ENCODE data around the gene ABCC1.
A peak's percentile ranks its signal among the peaks of the same experiment; 100 is the strongest.

Gene ABCC1

GRCh38 chr16:16037521-16037920 is 88.1 kb downstream of the ABCC1 start:
- no peaks in the 10 kb centered on the region for H3K27me3 ChIP-seq
- no peak for TF ChIP-seq Cebpa-rat (IDR thresholded peaks at IDR 0.05)
- no peaks in the 10 kb centered on the region for H3K9me3 ChIP-seq
- no peak overlapping the region for H3K4me2 ChIP-seq
- no peak overlapping the region for H3K9ac ChIP-seq
- H4K20me1 ChIP-seq: peaks cover 7% of the 10 kb centered on the region
- no peak overlapping the region for H3K4me3 ChIP-seq
- H3K36me3 ChIP-seq: peaks cover 91% of the 10 kb centered on the region
- peaks cover 36% of the 10 kb centered on the region for H3K4me1 ChIP-seq
- H3K27ac ChIP-seq: no peak overlapping the region

DNA sequence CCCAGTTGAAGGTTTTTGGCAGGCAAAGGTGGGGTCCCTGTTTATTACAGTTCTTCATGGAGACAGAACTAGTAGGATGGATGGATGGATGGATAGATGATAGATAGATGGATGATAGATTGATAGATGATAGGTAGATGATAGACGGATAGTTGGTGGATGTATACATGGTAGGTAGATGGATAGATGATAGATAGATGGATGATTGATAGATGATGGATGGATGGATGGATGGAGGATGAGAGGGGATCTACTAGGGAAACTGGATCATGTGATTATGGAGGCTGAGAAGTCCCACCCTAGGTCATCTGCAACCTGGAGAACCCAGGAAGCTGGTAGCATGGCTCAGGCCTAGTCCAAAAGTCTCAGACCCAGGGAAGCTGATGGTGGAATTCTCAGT is 88.6 kb downstream of the ABCC1 start:
- Histone ChIP-seq H3K27me3 (no peaks in the 10 kb centered on the region), H3K9me3 (no peaks in the 10 kb centered on the region), H3K4me3 (no peak overlapping the region), H3K36me3 (peaks cover 96% of the 10 kb centered on the region), H3K9ac (no peak overlapping the region), H4K20me1 (peaks cover 7% of the 10 kb centered on the region), H3K27ac (no peak overlapping the region), H3K4me2 (no peak overlapping the region), H3K4me1 (peaks cover 31% of the 10 kb centered on the region)
- TF ChIP-seq Cebpa-rat (IDR thresholded peaks at IDR 0.05): no peak

DNA sequence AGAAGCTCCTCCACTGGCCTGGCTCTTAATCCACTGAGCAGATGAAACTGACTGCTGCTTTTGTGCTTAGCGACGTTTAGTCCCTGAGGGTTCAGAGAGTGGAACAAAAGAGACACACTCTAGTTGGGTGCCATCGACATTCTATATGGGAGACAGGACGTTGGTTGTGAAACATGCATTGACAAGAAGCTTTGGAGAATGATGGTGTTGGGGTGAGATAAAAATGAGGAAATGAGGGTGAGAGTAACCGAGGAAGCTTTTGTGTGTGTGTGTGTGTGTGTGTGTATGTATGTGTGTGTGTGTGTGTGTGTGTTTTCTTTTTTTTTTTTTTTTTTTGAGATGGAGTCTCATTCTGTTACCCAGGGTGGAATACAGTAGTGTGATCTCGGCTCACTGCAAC is 89.5 kb downstream of the ABCC1 start:
- Histone ChIP-seq H3K36me3 (peaks cover 100% of the 10 kb centered on the region), H3K27ac (no peak overlapping the region)

GRCh38 chr16:16041196-16041892 is 91.9 kb downstream of the ABCC1 start:
- Histone ChIP-seq H3K4me2 (no peak overlapping the region), H3K4me1 (0 out of 2 replicates have a peak, but pooled peaks cover 18% of the 10 kb centered on the region), H3K36me3 (peaks cover 100% of the 10 kb centered on the region), H3K9ac (no peak overlapping the region), H3K9me3 (no peaks in the 10 kb centered on the region), H3K27me3 (no peaks in the 10 kb centered on the region), H4K20me1 (peaks cover 11% of the 10 kb centered on the region), H3K4me3 (no peak overlapping the region), H3K27ac (no peak overlapping the region)
- no peak for TF ChIP-seq Cebpa-rat (IDR thresholded peaks at IDR 0.05)

More for the DNA sequence above, 89.5 kb downstream of the ABCC1 start:
- no peaks in the 10 kb centered on the region for H3K27me3 ChIP-seq
- H3K4me2 ChIP-seq: peak overlapping the region; percentile 7; the same call in 1 of the 2 replicates
- H3K9ac ChIP-seq: no peak overlapping the region
- peaks cover 7% of the 10 kb centered on the region for H4K20me1 ChIP-seq
- H3K9me3 ChIP-seq: no peaks in the 10 kb centered on the region
- no peak overlapping the region for H3K4me3 ChIP-seq
- peaks cover 22% of the 10 kb centered on the region for H3K4me1 ChIP-seq
- TF ChIP-seq Cebpa-rat (IDR thresholded peaks at IDR 0.05): no peak

DNA sequence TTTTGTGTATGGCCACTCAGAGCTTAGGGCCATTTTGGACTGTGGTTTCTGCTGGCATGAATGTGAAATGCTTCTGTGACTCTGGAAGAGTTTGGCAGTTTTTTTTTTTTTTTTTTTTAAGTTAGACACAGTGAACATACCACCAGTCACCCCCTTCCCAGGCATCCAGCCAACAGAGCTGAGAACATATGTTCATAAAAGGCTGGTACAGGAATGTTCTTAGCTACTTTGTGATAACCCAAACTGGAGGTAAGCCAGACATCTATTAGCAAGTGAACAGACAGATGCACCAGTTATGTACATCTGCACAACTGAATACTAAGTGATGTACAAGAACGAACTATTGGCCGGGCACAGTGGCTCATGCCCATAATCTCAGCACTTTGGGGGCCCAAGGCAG is 92.7 kb downstream of the ABCC1 start:
- Histone ChIP-seq H3K4me2 (no peak overlapping the region), H3K9ac (no peak overlapping the region), H4K20me1 (peaks cover 11% of the 10 kb centered on the region), H3K27ac (no peak overlapping the region), H3K36me3 (peaks cover 100% of the 10 kb centered on the region), H3K4me1 (0 out of 2 replicates have a peak, but pooled peaks cover 18% of the 10 kb centered on the region), H3K4me3 (no peak overlapping the region), H3K9me3 (no peaks in the 10 kb centered on the region), H3K27me3 (no peaks in the 10 kb centered on the region)
- TF ChIP-seq Cebpa-rat (IDR thresholded peaks at IDR 0.05): no peak

GRCh38 chr16:16045296-16045695 is 95.9 kb downstream of the ABCC1 start:
- Histone ChIP-seq H3K27ac (no peak overlapping the region), H4K20me1 (peaks cover 11% of the 10 kb centered on the region), H3K4me3 (no peak overlapping the region), H3K36me3 (peaks cover 100% of the 10 kb centered on the region), H3K27me3 (no peaks in the 10 kb centered on the region), H3K9me3 (no peaks in the 10 kb centered on the region), H3K9ac (no peak overlapping the region), H3K4me2 (no peak overlapping the region), H3K4me1 (peaks cover 14% of the 10 kb centered on the region; the same call in 1 of the 2 replicates)
- TF ChIP-seq Cebpa-rat (IDR thresholded peaks at IDR 0.05): no peak

- peaks cover 18% of the 10 kb centered on the region; the same call in 1 of the 2 replicates for H3K4me1 ChIP-seq
- H3K27ac ChIP-seq: no peak overlapping the region
- peaks cover 11% of the 10 kb centered on the region for H4K20me1 ChIP-seq
- H3K9me3 ChIP-seq: no peaks in the 10 kb centered on the region
- no peak overlapping the region for H3K4me2 ChIP-seq
- no peaks in the 10 kb centered on the region for H3K27me3 ChIP-seq
- peaks cover 100% of the 10 kb centered on the region for H3K36me3 ChIP-seq
- H3K9ac ChIP-seq: no peak overlapping the region
- TF ChIP-seq Cebpa-rat (IDR thresholded peaks at IDR 0.05): no peak
- no peak overlapping the region for H3K4me3 ChIP-seq
Observed at GRCh38 chr16:16045879-16046278, 96.5 kb downstream of the ABCC1 start.

DNA sequence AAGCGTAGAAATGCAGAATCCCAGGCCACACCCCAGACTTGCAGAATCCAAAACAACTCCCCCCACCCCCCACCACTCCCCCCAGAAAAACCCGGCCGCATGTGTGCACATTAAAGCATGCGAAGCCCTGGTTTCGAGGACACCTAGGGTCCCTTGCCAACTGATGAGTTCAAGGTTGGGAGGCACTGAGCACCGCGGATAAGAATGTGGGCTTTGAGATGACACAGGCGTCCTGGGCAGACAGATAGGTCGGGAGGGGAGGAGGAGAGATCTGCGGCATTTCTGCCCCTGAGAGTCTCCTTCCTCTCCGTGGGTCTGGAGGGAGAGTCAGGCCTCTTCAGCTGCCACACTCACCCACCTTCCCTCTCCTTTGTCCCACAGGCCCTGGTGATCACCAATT is 98.3 kb downstream of the ABCC1 start:
- Histone ChIP-seq H3K4me2 (no peak overlapping the region), H3K4me1 (peaks cover 18% of the 10 kb centered on the region; the same call in 1 of the 2 replicates), H3K27ac (no peak overlapping the region), H3K9ac (no peak overlapping the region), H3K36me3 (peaks cover 100% of the 10 kb centered on the region), H4K20me1 (0 out of 2 replicates have a peak, but pooled peaks cover 4% of the 10 kb centered on the region), H3K4me3 (no peak overlapping the region), H3K27me3 (no peaks in the 10 kb centered on the region), H3K9me3 (no peaks in the 10 kb centered on the region)
- no peak for TF ChIP-seq Cebpa-rat (IDR thresholded peaks at IDR 0.05)

GRCh38 chr16:16048904-16049582 is 99.6 kb downstream of the ABCC1 start:
- no peak for TF ChIP-seq Cebpa-rat (IDR thresholded peaks at IDR 0.05)

DNA sequence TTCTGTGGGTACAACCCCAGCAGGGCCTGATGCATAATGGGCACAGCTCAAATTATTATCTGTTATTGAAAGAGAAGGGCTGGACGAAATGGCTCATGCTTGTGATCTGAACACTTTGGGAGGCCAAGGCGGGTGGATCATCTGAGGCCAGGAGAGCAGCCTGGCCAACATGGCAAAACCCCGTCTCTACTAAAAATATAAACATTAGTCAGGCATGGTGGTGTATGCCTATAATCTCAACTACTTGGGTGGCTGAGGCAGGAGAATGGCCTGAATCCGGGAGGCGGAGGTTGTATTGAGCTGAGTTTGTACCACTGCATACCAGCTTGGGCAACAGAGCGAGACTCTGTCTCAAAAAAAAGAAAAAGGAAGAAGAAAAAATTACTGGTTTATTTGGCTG is 100.7 kb downstream of the ABCC1 start:
- Histone ChIP-seq H3K4me3 (no peak overlapping the region), H3K9ac (no peak overlapping the region), H3K4me2 (peak overlapping the region; percentile 4; the same call in 1 of the 2 replicates), H3K27ac (no peak overlapping the region), H3K9me3 (no peaks in the 10 kb centered on the region), H3K36me3 (peaks cover 100% of the 10 kb centered on the region), H3K4me1 (peaks cover 22% of the 10 kb centered on the region; the same call in 1 of the 2 replicates), H4K20me1 (0 out of 2 replicates have a peak, but pooled peaks cover 4% of the 10 kb centered on the region), H3K27me3 (no peaks in the 10 kb centered on the region)
- no peak for TF ChIP-seq Cebpa-rat (IDR thresholded peaks at IDR 0.05)

More at GRCh38 chr16:16048904-16049582, 99.6 kb downstream of the ABCC1 start:
- Histone ChIP-seq H3K4me3 (no peak overlapping the region), H3K27me3 (no peaks in the 10 kb centered on the region), H3K9ac (no peak overlapping the region), H4K20me1 (0 out of 2 replicates have a peak, but pooled peaks cover 4% of the 10 kb centered on the region), H3K4me2 (no peak overlapping the region), H3K4me1 (peaks cover 18% of the 10 kb centered on the region; the same call in 1 of the 2 replicates), H3K9me3 (no peaks in the 10 kb centered on the region), H3K27ac (no peak overlapping the region), H3K36me3 (peaks cover 100% of the 10 kb centered on the region)

Data from BLaER1 (cell line).